ENCODE measurements around the gene MAP3K20. TPM values are rescaled to one million over a fixed set of nuclear protein-coding genes. Genes with fewer than 3 reads are reported as not detected.

The MAP3K20 gene
- total and polyA plus RNA-seq, 5 donors = 86.3 to 327 (median 269) TPM

- Histone ChIP-seq H3K27ac (ENCODE audit: low read length) (no peak overlapping the region), H3K4me1 (ENCODE audit: control insufficient read depth, insufficient read depth, low read length) (no peaks in the 10 kb centered on the region), H3K9me3 (ENCODE audit: control insufficient read depth, low read length) (no peaks in the 10 kb centered on the region), H3K27me3 (ENCODE audit: control insufficient read depth, insufficient read depth) (no peaks in the 10 kb centered on the region), H3K4me3 (ENCODE audit: low read length) (no peak overlapping the region)
- no peak for DNase-seq
- ATAC-seq = no peak
- WGBS = 92% methylated on average over 3 of the region's 3 CpGs
- intact Hi-C loops (cut with DNase I) = no loop called here
These were observed 163.2 kb downstream of the MAP3K20 start for GRCh38 chr2:173238831-173239230.

GRCh38 chr2:173239644-173240043 is 164.0 kb downstream of the MAP3K20 start:
- intact Hi-C loops (cut with DNase I) = no loop called here

GRCh38 chr2:173240083-173240482 is 164.4 kb downstream of the MAP3K20 start:
- ATAC-seq (no peak), DNase-seq (no peak)
- no peaks in the 10 kb centered on the region for H3K4me1 ChIP-seq (ENCODE audit: control insufficient read depth, insufficient read depth, low read length)
- H3K9me3 ChIP-seq (ENCODE audit: control insufficient read depth, low read length) = no peaks in the 10 kb centered on the region
- intact Hi-C loops (cut with DNase I) = no loop called here
- 96% methylated on average over 2 of the region's 2 CpGs for WGBS
- no peaks in the 10 kb centered on the region for H3K27me3 ChIP-seq (ENCODE audit: control insufficient read depth, insufficient read depth)
- no peak overlapping the region for H3K27ac ChIP-seq (ENCODE audit: low read length)
- no peak overlapping the region for H3K4me3 ChIP-seq (ENCODE audit: low read length)

More at GRCh38 chr2:173239644-173240043, 164.0 kb downstream of the MAP3K20 start:
- H3K27me3 ChIP-seq (ENCODE audit: control insufficient read depth, insufficient read depth) = no peaks in the 10 kb centered on the region
- ATAC-seq (no peak), DNase-seq (no peak)
- no peak overlapping the region for H3K4me3 ChIP-seq (ENCODE audit: low read length)
- no peaks in the 10 kb centered on the region for H3K4me1 ChIP-seq (ENCODE audit: control insufficient read depth, insufficient read depth, low read length)
- H3K27ac ChIP-seq (ENCODE audit: low read length) = no peak overlapping the region
- WGBS = 86% methylated on average over 2 of the region's 2 CpGs
- H3K9me3 ChIP-seq (ENCODE audit: control insufficient read depth, low read length) = no peaks in the 10 kb centered on the region

- Histone ChIP-seq H3K27me3 (ENCODE audit: control insufficient read depth, insufficient read depth) (no peaks in the 10 kb centered on the region), H3K27ac (ENCODE audit: low read length) (no peak overlapping the region), H3K4me3 (ENCODE audit: low read length) (no peak overlapping the region), H3K4me1 (ENCODE audit: control insufficient read depth, insufficient read depth, low read length) (no peaks in the 10 kb centered on the region), H3K9me3 (ENCODE audit: control insufficient read depth, low read length) (no peaks in the 10 kb centered on the region)
- intact Hi-C loops (cut with DNase I) = no loop called here
- DNase-seq = no peak
- no peak for ATAC-seq
- WGBS = 99% methylated on average over 1 of the region's 1 CpG
These were observed 166.0 kb downstream of the MAP3K20 start for GRCh38 chr2:173241643-173242042.

GRCh38 chr2:173247156-173247555 is 171.5 kb downstream of the MAP3K20 start:
- intact Hi-C loops (cut with DNase I) = no loop called here
- WGBS = 92% methylated on average over 2 of the region's 2 CpGs
- no peak for DNase-seq

GRCh38 chr2:173248381-173248780 is 172.7 kb downstream of the MAP3K20 start:
- intact Hi-C loops (cut with DNase I) = no loop called here
- WGBS = 94% methylated on average over 2 of the region's 2 CpGs

More at GRCh38 chr2:173247156-173247555, 171.5 kb downstream of the MAP3K20 start:
- no peaks in the 10 kb centered on the region for H3K4me1 ChIP-seq (ENCODE audit: control insufficient read depth, insufficient read depth, low read length)
- no peaks in the 10 kb centered on the region for H3K9me3 ChIP-seq (ENCODE audit: control insufficient read depth, low read length)
- ATAC-seq = no peak
- no peak overlapping the region for H3K4me3 ChIP-seq (ENCODE audit: low read length)
- H3K27me3 ChIP-seq (ENCODE audit: control insufficient read depth, insufficient read depth) = no peaks in the 10 kb centered on the region
- no peak overlapping the region for H3K27ac ChIP-seq (ENCODE audit: low read length)

GRCh38 chr2:173249661-173250641 is 174.3 kb downstream of the MAP3K20 start:
- no peak for ATAC-seq

More at GRCh38 chr2:173248381-173248780, 172.7 kb downstream of the MAP3K20 start:
- no peak for DNase-seq
- Histone ChIP-seq H3K4me1 (ENCODE audit: control insufficient read depth, insufficient read depth, low read length) (no peaks in the 10 kb centered on the region), H3K27me3 (ENCODE audit: control insufficient read depth, insufficient read depth) (no peaks in the 10 kb centered on the region), H3K27ac (ENCODE audit: low read length) (no peak overlapping the region), H3K9me3 (ENCODE audit: control insufficient read depth, low read length) (no peaks in the 10 kb centered on the region), H3K4me3 (ENCODE audit: low read length) (no peak overlapping the region)
- ATAC-seq = no peak

GRCh38 chr2:173251225-173251624 is 175.6 kb downstream of the MAP3K20 start:
- no peak for ATAC-seq
- H3K4me3 ChIP-seq (ENCODE audit: low read length) = no peak overlapping the region
- H3K27me3 ChIP-seq (ENCODE audit: control insufficient read depth, insufficient read depth) = no peaks in the 10 kb centered on the region
- intact Hi-C loops (cut with DNase I) = no loop called here
- 97% methylated on average over 2 of the region's 2 CpGs for WGBS
- no peak for DNase-seq
- H3K4me1 ChIP-seq (ENCODE audit: control insufficient read depth, insufficient read depth, low read length) = no peaks in the 10 kb centered on the region
- no peak overlapping the region for H3K27ac ChIP-seq (ENCODE audit: low read length)
- no peaks in the 10 kb centered on the region for H3K9me3 ChIP-seq (ENCODE audit: control insufficient read depth, low read length)

More at GRCh38 chr2:173249661-173250641, 174.3 kb downstream of the MAP3K20 start:
- no peaks in the 10 kb centered on the region for H3K27me3 ChIP-seq (ENCODE audit: control insufficient read depth, insufficient read depth)
- H3K4me3 ChIP-seq (ENCODE audit: low read length) = no peak overlapping the region
- no peak for DNase-seq
- intact Hi-C loops (cut with DNase I) = no loop called here
- 84% methylated on average over 8 of the region's 8 CpGs for WGBS
- no peaks in the 10 kb centered on the region for H3K4me1 ChIP-seq (ENCODE audit: control insufficient read depth, insufficient read depth, low read length)
- H3K27ac ChIP-seq (ENCODE audit: low read length) = no peak overlapping the region
- no peaks in the 10 kb centered on the region for H3K9me3 ChIP-seq (ENCODE audit: control insufficient read depth, low read length)

GRCh38 chr2:173252581-173252980 is 176.9 kb downstream of the MAP3K20 start:
- no peaks in the 10 kb centered on the region for H3K4me1 ChIP-seq (ENCODE audit: control insufficient read depth, insufficient read depth, low read length)
- intact Hi-C loops (cut with DNase I) = no loop called here
- H3K27me3 ChIP-seq (ENCODE audit: control insufficient read depth, insufficient read depth) = no peaks in the 10 kb centered on the region
- 85% methylated on average over 5 of the region's 5 CpGs for WGBS
- H3K9me3 ChIP-seq (ENCODE audit: control insufficient read depth, low read length) = no peaks in the 10 kb centered on the region
- no peak for ATAC-seq
- H3K27ac ChIP-seq (ENCODE audit: low read length) = no peak overlapping the region
- H3K4me3 ChIP-seq (ENCODE audit: low read length) = no peak overlapping the region
- DNase-seq = no peak

GRCh38 chr2:173254659-173255058 is 179.0 kb downstream of the MAP3K20 start:
- intact Hi-C loops (cut with DNase I) = no loop called here
- ATAC-seq = no peak
- Histone ChIP-seq H3K4me1 (ENCODE audit: control insufficient read depth, insufficient read depth, low read length) (no peaks in the 10 kb centered on the region), H3K4me3 (ENCODE audit: low read length) (no peak overlapping the region), H3K27ac (ENCODE audit: low read length) (no peak overlapping the region), H3K9me3 (ENCODE audit: control insufficient read depth, low read length) (no peaks in the 10 kb centered on the region), H3K27me3 (ENCODE audit: control insufficient read depth, insufficient read depth) (no peaks in the 10 kb centered on the region)
- WGBS = 100% methylated on average over 1 of the region's 1 CpG
- no peak for DNase-seq

GRCh38 chr2:173258701-173259100 is 183.1 kb downstream of the MAP3K20 start:
- 94% methylated on average over 4 of the region's 4 CpGs for WGBS
- intact Hi-C loops (cut with DNase I) = no loop called here
- no peak for ATAC-seq

More at GRCh38 chr2:173258701-173259100, 183.1 kb downstream of the MAP3K20 start:
- no peaks in the 10 kb centered on the region for H3K9me3 ChIP-seq (ENCODE audit: control insufficient read depth, low read length)
- no peak overlapping the region for H3K4me3 ChIP-seq (ENCODE audit: low read length)
- H3K27me3 ChIP-seq (ENCODE audit: control insufficient read depth, insufficient read depth) = no peaks in the 10 kb centered on the region
- H3K27ac ChIP-seq (ENCODE audit: low read length) = no peak overlapping the region
- no peak for DNase-seq
- H3K4me1 ChIP-seq (ENCODE audit: control insufficient read depth, insufficient read depth, low read length) = no peaks in the 10 kb centered on the region

All from right cardiac atrium (tissue), 5 donors.